ENCODE data around the gene DPP3. TPM values are rescaled to one million over a fixed set of nuclear protein-coding genes. Genes with fewer than 3 reads are reported as not detected.
"Not testable (repeated sequence)": the region's sequence is repeated elsewhere in the genome, so short reads cannot be mapped to it uniquely, and the experiment has no call there.

The DPP3 gene
- total and polyA plus RNA-seq, 2 donors (not counting 1 experiment from before 2014, with no cell fraction given), result 21.5 to 40.6 TPM

- H3K9me3 ChIP-seq (ENCODE audit: control extremely low read depth in 1 of 3, control insufficient read depth in 2 of 3, insufficient read depth in 1 of 3, low read length in 2 of 3), result peaks cover 0 to 4% (median 0%) of the 10 kb centered on the region in 3 donors
- H3K4me1 Mint-ChIP-seq, result peaks cover 49% of the 10 kb centered on the region
- no peak overlapping the region for H3K4me3 ChIP-seq (ENCODE audit: control extremely low read depth in 1 of 5, extremely low read depth in 1 of 5, insufficient read depth in 1 of 5, low read depth in 2 of 5, low read length in 4 of 5)
- H3K27me3 Mint-ChIP-seq, result no peaks in the 10 kb centered on the region
- intact Hi-C loops (cut with micrococcal nuclease), result no loop called here
- H3K4me1 ChIP-seq (ENCODE audit: control insufficient read depth in 2 of 2, insufficient read depth in 2 of 2, low read length in 2 of 2), result peaks cover 51 to 57% of the 10 kb centered on the region in 2 donors
- ATAC-seq (ENCODE audit: low read depth) (no peak), DNase-seq (no peak)
- no peaks in the 10 kb centered on the region for H4K20me1 ChIP-seq (ENCODE audit: control insufficient read depth, insufficient read depth, low read length, poor library complexity, severe bottlenecking)
- H3K27ac Mint-ChIP-seq, result no peak overlapping the region
- no peak overlapping the region for H2AFZ ChIP-seq (ENCODE audit: insufficient read depth, low read depth, low read length, poor library complexity, severe bottlenecking)
- ChIA-PET POLR2A (no interaction called here), CTCF (interaction anchor here (0.9 kb wide), 1 partner anchor 24 kb away, joined by 3 read pairs; the partner anchor contains the start of gene MRPL11)
- no peak for TF ChIP-seq CTCF (IDR thresholded peaks at IDR 0.05)
- no peak for TF ChIP-seq EZH2 (IDR thresholded peaks at IDR 0.05; ENCODE audit: borderline replicate concordance, insufficient read depth, low read depth, low read length, poor library complexity, severe bottlenecking)
- peaks cover 4% of the 10 kb centered on the region for H3K79me2 ChIP-seq (ENCODE audit: control insufficient read depth, insufficient read depth, low read length)
- WGBS (ENCODE audit: insufficient coverage), result 95% methylated on average over 2 of the region's 3 CpGs
- no peak overlapping the region for H3K27ac ChIP-seq (ENCODE audit: low read length in 2 of 2)
- H3K4me2 ChIP-seq (replicated peaks; ENCODE audit: low read depth, low read length, poor library complexity, severe bottlenecking), result no peak overlapping the region
- no peaks in the 10 kb centered on the region for H3K27me3 ChIP-seq (replicated peaks in 1 of 4; ENCODE audit: control extremely low read depth in 1 of 4, control insufficient read depth in 3 of 4, insufficient read depth in 4 of 4, low read length in 3 of 4)
- peaks cover 3% of the 10 kb centered on the region for H3K9me3 Mint-ChIP-seq (ENCODE audit: insufficient read depth)
- no peaks in the 10 kb centered on the region for H3K36me3 ChIP-seq (replicated peaks in 1 of 2; ENCODE audit: control extremely low read depth in 1 of 2, control insufficient read depth in 1 of 2, extremely low read depth in 1 of 2, insufficient read depth in 2 of 2, low read length in 1 of 2)
- no peak overlapping the region for H3K9ac ChIP-seq (ENCODE audit: low read length)
- no peak overlapping the region for H3K4me3 Mint-ChIP-seq
Measured at GRCh38 chr11:66462911-66463310, 17.3 kb upstream of the DPP3 start.

GRCh38 chr11:66464116-66464515, 16.1 kb upstream of the DPP3 start:
- H4K20me1 ChIP-seq (ENCODE audit: control insufficient read depth, insufficient read depth, low read length, poor library complexity, severe bottlenecking); CTCF ChIA-PET; intact Hi-C loops (cut with micrococcal nuclease); H3K27me3 Mint-ChIP-seq; ATAC-seq (ENCODE audit: low read depth); H3K4me2 ChIP-seq (replicated peaks; ENCODE audit: low read depth, low read length, poor library complexity, severe bottlenecking); DNase-seq; H3K36me3 ChIP-seq (replicated peaks in 1 of 2; ENCODE audit: control extremely low read depth in 1 of 2, control insufficient read depth in 1 of 2, extremely low read depth in 1 of 2, insufficient read depth in 2 of 2, low read length in 1 of 2); H3K27ac ChIP-seq (ENCODE audit: low read length in 2 of 2); H2AFZ ChIP-seq (ENCODE audit: insufficient read depth, low read depth, low read length, poor library complexity, severe bottlenecking); H3K9me3 Mint-ChIP-seq (ENCODE audit: insufficient read depth); H3K79me2 ChIP-seq (ENCODE audit: control insufficient read depth, insufficient read depth, low read length); H3K9ac ChIP-seq (ENCODE audit: low read length); POLR2A ChIA-PET; H3K4me3 Mint-ChIP-seq; H3K9me3 ChIP-seq (ENCODE audit: control extremely low read depth in 1 of 3, control insufficient read depth in 2 of 3, insufficient read depth in 1 of 3, low read length in 2 of 3); H3K27me3 ChIP-seq (replicated peaks in 1 of 4; ENCODE audit: control extremely low read depth in 1 of 4, control insufficient read depth in 3 of 4, insufficient read depth in 4 of 4, low read length in 3 of 4); H3K4me3 ChIP-seq (ENCODE audit: control extremely low read depth in 1 of 5, extremely low read depth in 1 of 5, insufficient read depth in 1 of 5, low read depth in 2 of 5, low read length in 4 of 5): not testable (repeated sequence)
- peaks cover 43% of the 10 kb centered on the region for H3K4me1 Mint-ChIP-seq
- H3K4me1 ChIP-seq (ENCODE audit: control insufficient read depth in 2 of 2, insufficient read depth in 2 of 2, low read length in 2 of 2), result peaks cover 42 to 48% of the 10 kb centered on the region in 2 donors
- peak overlapping the region; percentile 59 for H3K27ac Mint-ChIP-seq
- no CpG with 5 or more reads among the region's 5 CpGs for WGBS (ENCODE audit: insufficient coverage)

Measured in B cell (primary cell).